A204.1 (cell line): ENCODE measurements around the gene SSTR3.
"Not testable (repeated sequence)": the region's sequence is repeated elsewhere in the genome, so short reads cannot be mapped to it uniquely, and the experiment has no call there.

Experiments
- FAIRE-seq: peaks from 2 replicates; lab custom pipeline; 2012; peaks lifted over from hg19 to GRCh38; lab: Jason Lieb, UNC

The SSTR3 gene

GRCh38 chr22:37179622-37180420, 32.5 kb downstream of the SSTR3 start:
- no peak for FAIRE-seq

- no peak for FAIRE-seq
Observed at GRCh38 chr22:37179126-37179470, 33.2 kb downstream of the SSTR3 start.

- FAIRE-seq = no peak
Observed at GRCh38 chr22:37178350-37179125, 33.7 kb downstream of the SSTR3 start.

- no peak for FAIRE-seq
Observed at GRCh38 chr22:37177755-37178154, 34.5 kb downstream of the SSTR3 start.

- no peak for FAIRE-seq
Observed at GRCh38 chr22:37177221-37177620, 35.1 kb downstream of the SSTR3 start.

- FAIRE-seq = no peak
Observed at GRCh38 chr22:37176464-37177061, 35.7 kb downstream of the SSTR3 start.

GRCh38 chr22:37175414-37176281, 36.6 kb downstream of the SSTR3 start:
- no peak for FAIRE-seq

- no peak for FAIRE-seq
Observed at GRCh38 chr22:37174964-37175363, 37.3 kb downstream of the SSTR3 start.

- no peak for FAIRE-seq
Observed at GRCh38 chr22:37173709-37174108, 38.6 kb downstream of the SSTR3 start.

GRCh38 chr22:37172266-37173245, 39.7 kb downstream of the SSTR3 start:
- FAIRE-seq = no peak

- FAIRE-seq = no peak
Observed at GRCh38 chr22:37171662-37172061, 40.6 kb downstream of the SSTR3 start.

- FAIRE-seq = not testable (repeated sequence)
Observed at GRCh38 chr22:37170689-37171405, 41.4 kb downstream of the SSTR3 start.

- FAIRE-seq = no peak
Observed at GRCh38 chr22:37169947-37170688, 42.2 kb downstream of the SSTR3 start.

GRCh38 chr22:37169406-37169805, 42.9 kb downstream of the SSTR3 start:
- FAIRE-seq = no peak

- FAIRE-seq = no peak
Observed at GRCh38 chr22:37167981-37168647, 44.2 kb downstream of the SSTR3 start.

- no peak for FAIRE-seq
Observed at GRCh38 chr22:37167176-37167980, 44.9 kb downstream of the SSTR3 start.

GRCh38 chr22:37166675-37167066, 45.6 kb downstream of the SSTR3 start:
- no peak for FAIRE-seq
